Measurements from ENCODE around the gene POMZP3. TPM values are rescaled to one million over a fixed set of nuclear protein-coding genes. Genes with fewer than 3 reads are reported as not detected.
"Not testable (repeated sequence)": the region's sequence is repeated elsewhere in the genome, so short reads cannot be mapped to it uniquely, and the experiment has no call there.

Gene POMZP3
- total and polyA plus RNA-seq, 5 donors from 2014 or later = 3.1 to 22.3 (median 4.4) TPM

GRCh38 chr7:76583636-76584281 lies 43.3 kb downstream of the POMZP3 start:
- ATAC-seq (ENCODE audit: low read depth in 2 of 2) (peak in 1 of 2 donors; percentile 38), DNase-seq (peak in 1 of 3 donors; percentile 49)
- Mint-ChIP-seq H3K4me1 (peaks cover 25 to 58% (median 38%) of the 10 kb centered on the region in 4 donors), H3K4me3 (peak overlapping the region; percentile 11 to 79 (median 52)), H3K27ac (peak overlapping the region; percentile 50 to 91 (median 50))
- H3K4me1 ChIP-seq (ENCODE audit: control insufficient read depth, insufficient read depth, low read length, poor library complexity, severe bottlenecking); H3K36me3 Mint-ChIP-seq; H3K27ac ChIP-seq (ENCODE audit: insufficient read depth, low read length, poor library complexity, severe bottlenecking); H3K9me3 ChIP-seq (ENCODE audit: control insufficient read depth in 2 of 2, low read length in 2 of 2); H3K9me3 Mint-ChIP-seq; H3K36me3 ChIP-seq (ENCODE audit: control insufficient read depth, insufficient read depth, low read length); H3K27me3 ChIP-seq (ENCODE audit: control insufficient read depth, insufficient read depth, low read length); H3K4me3 ChIP-seq (ENCODE audit: low read depth, low read length); H3K27me3 Mint-ChIP-seq: not testable (repeated sequence)

- not testable (repeated sequence) for H3K9me3 ChIP-seq (ENCODE audit: control insufficient read depth in 2 of 2, low read length in 2 of 2); H3K27me3 Mint-ChIP-seq; H3K36me3 ChIP-seq (ENCODE audit: control insufficient read depth, insufficient read depth, low read length); H3K36me3 Mint-ChIP-seq; DNase-seq; H3K27ac ChIP-seq (ENCODE audit: insufficient read depth, low read length, poor library complexity, severe bottlenecking); H3K4me1 ChIP-seq (ENCODE audit: control insufficient read depth, insufficient read depth, low read length, poor library complexity, severe bottlenecking); H3K9me3 Mint-ChIP-seq; H3K4me3 ChIP-seq (ENCODE audit: low read depth, low read length); H3K27me3 ChIP-seq (ENCODE audit: control insufficient read depth, insufficient read depth, low read length)
- H3K4me3 Mint-ChIP-seq = peak overlapping the region in 1 of 4 donors; percentile 11
- peaks cover 21 to 54% (median 34%) of the 10 kb centered on the region in 4 donors for H3K4me1 Mint-ChIP-seq
- ATAC-seq (ENCODE audit: low read depth in 2 of 2) = peak; percentile 75 to 82
- H3K27ac Mint-ChIP-seq = peak overlapping the region; percentile 38 to 91 (median 50)
Observed at GRCh38 chr7:76582848-76583631, 44.0 kb downstream of the POMZP3 start.

- H3K9me3 Mint-ChIP-seq; H3K9me3 ChIP-seq (ENCODE audit: control insufficient read depth in 2 of 2, low read length in 2 of 2); H3K4me1 ChIP-seq (ENCODE audit: control insufficient read depth, insufficient read depth, low read length, poor library complexity, severe bottlenecking); H3K27ac Mint-ChIP-seq; H3K36me3 ChIP-seq (ENCODE audit: control insufficient read depth, insufficient read depth, low read length); H3K4me3 ChIP-seq (ENCODE audit: low read depth, low read length); ATAC-seq (ENCODE audit: low read depth in 2 of 2); H3K27me3 ChIP-seq (ENCODE audit: control insufficient read depth, insufficient read depth, low read length); H3K27me3 Mint-ChIP-seq; H3K4me3 Mint-ChIP-seq; H3K27ac ChIP-seq (ENCODE audit: insufficient read depth, low read length, poor library complexity, severe bottlenecking); H3K36me3 Mint-ChIP-seq; DNase-seq: not testable (repeated sequence)
- H3K4me1 Mint-ChIP-seq = peaks cover 0 to 16% (median 8%) of the 10 kb centered on the region in 4 donors
Observed at GRCh38 chr7:76575919-76576655, 51.0 kb downstream of the POMZP3 start.

- DNase-seq; H3K36me3 Mint-ChIP-seq; H3K27me3 ChIP-seq (ENCODE audit: control insufficient read depth, insufficient read depth, low read length); ATAC-seq (ENCODE audit: low read depth in 2 of 2); H3K27ac Mint-ChIP-seq; H3K4me1 ChIP-seq (ENCODE audit: control insufficient read depth, insufficient read depth, low read length, poor library complexity, severe bottlenecking); H3K4me3 Mint-ChIP-seq; H3K9me3 Mint-ChIP-seq; H3K9me3 ChIP-seq (ENCODE audit: control insufficient read depth in 2 of 2, low read length in 2 of 2); H3K36me3 ChIP-seq (ENCODE audit: control insufficient read depth, insufficient read depth, low read length); H3K4me3 ChIP-seq (ENCODE audit: low read depth, low read length); H3K27me3 Mint-ChIP-seq; H3K27ac ChIP-seq (ENCODE audit: insufficient read depth, low read length, poor library complexity, severe bottlenecking): not testable (repeated sequence)
- peaks cover 0 to 16% (median 8%) of the 10 kb centered on the region in 4 donors for H3K4me1 Mint-ChIP-seq
Observed at GRCh38 chr7:76575431-76575830, 51.6 kb downstream of the POMZP3 start.

- not testable (repeated sequence) for H3K4me1 ChIP-seq (ENCODE audit: control insufficient read depth, insufficient read depth, low read length, poor library complexity, severe bottlenecking); DNase-seq; H3K9me3 ChIP-seq (ENCODE audit: control insufficient read depth in 2 of 2, low read length in 2 of 2); H3K4me3 ChIP-seq (ENCODE audit: low read depth, low read length); ATAC-seq (ENCODE audit: low read depth in 2 of 2); H3K27me3 Mint-ChIP-seq; H3K36me3 ChIP-seq (ENCODE audit: control insufficient read depth, insufficient read depth, low read length); H3K27ac Mint-ChIP-seq; H3K4me3 Mint-ChIP-seq; H3K9me3 Mint-ChIP-seq; H3K27me3 ChIP-seq (ENCODE audit: control insufficient read depth, insufficient read depth, low read length); H3K27ac ChIP-seq (ENCODE audit: insufficient read depth, low read length, poor library complexity, severe bottlenecking)
- peaks cover 0 to 15% (median 11%) of the 10 kb centered on the region in 4 donors for H3K4me1 Mint-ChIP-seq
- H3K36me3 Mint-ChIP-seq = peaks cover 17% of the 10 kb centered on the region
Observed at GRCh38 chr7:76572296-76572695, 54.8 kb downstream of the POMZP3 start.

GRCh38 chr7:76570324-76570775 lies 56.7 kb downstream of the POMZP3 start:
- not testable (repeated sequence) for H3K27me3 Mint-ChIP-seq; H3K36me3 ChIP-seq (ENCODE audit: control insufficient read depth, insufficient read depth, low read length); H3K27ac ChIP-seq (ENCODE audit: insufficient read depth, low read length, poor library complexity, severe bottlenecking); H3K4me3 ChIP-seq (ENCODE audit: low read depth, low read length); ATAC-seq (ENCODE audit: low read depth in 2 of 2); H3K27ac Mint-ChIP-seq; DNase-seq; H3K4me1 ChIP-seq (ENCODE audit: control insufficient read depth, insufficient read depth, low read length, poor library complexity, severe bottlenecking); H3K9me3 ChIP-seq (ENCODE audit: control insufficient read depth in 2 of 2, low read length in 2 of 2); H3K27me3 ChIP-seq (ENCODE audit: control insufficient read depth, insufficient read depth, low read length); H3K9me3 Mint-ChIP-seq
- H3K4me3 Mint-ChIP-seq = peak overlapping the region in 1 of 4 donors; percentile 41
- peaks cover 22% of the 10 kb centered on the region for H3K36me3 Mint-ChIP-seq
- H3K4me1 Mint-ChIP-seq = peaks cover 6 to 20% (median 16%) of the 10 kb centered on the region in 4 donors

GRCh38 chr7:76568742-76569141 lies 58.3 kb downstream of the POMZP3 start:
- not testable (repeated sequence) for H3K4me1 ChIP-seq (ENCODE audit: control insufficient read depth, insufficient read depth, low read length, poor library complexity, severe bottlenecking); H3K9me3 ChIP-seq (ENCODE audit: control insufficient read depth in 2 of 2, low read length in 2 of 2); ATAC-seq (ENCODE audit: low read depth in 2 of 2); H3K27ac Mint-ChIP-seq; H3K4me3 Mint-ChIP-seq; H3K27me3 ChIP-seq (ENCODE audit: control insufficient read depth, insufficient read depth, low read length); H3K27ac ChIP-seq (ENCODE audit: insufficient read depth, low read length, poor library complexity, severe bottlenecking); H3K27me3 Mint-ChIP-seq; H3K4me3 ChIP-seq (ENCODE audit: low read depth, low read length); H3K9me3 Mint-ChIP-seq; H3K36me3 ChIP-seq (ENCODE audit: control insufficient read depth, insufficient read depth, low read length); DNase-seq
- H3K36me3 Mint-ChIP-seq = peaks cover 28% of the 10 kb centered on the region
- H3K4me1 Mint-ChIP-seq = peaks cover 12 to 27% (median 18%) of the 10 kb centered on the region in 4 donors
